GM23338 (cell line): ENCODE measurements around the gene NHS. TPM values are rescaled to one million over a fixed set of nuclear protein-coding genes. Genes with fewer than 3 reads are reported as not detected.

Source experiments
- ATAC-seq: fragments of 200-7000 bp; cut with Tn5 transposase; 3 replicates; pipeline ENCODE4 v1.9.1; 2020
- DNase-seq: peaks from one replicate; pipeline ENCODE4 v3.0.0-alpha.2; 2015; ENCODE audit warnings: low spot score
- H2AFZ ChIP-seq: fragments of 200-600 bp; sonication (generic); 2 replicates; pipeline ENCODE4 v1.8.0; 2016; ENCODE audit warnings: antibody characterized with exemption, mild to moderate bottlenecking, moderate library complexity
- H3F3A ChIP-seq: fragments of 200-600 bp; sonication (generic); replicated peaks from 2 replicates; pipeline ENCODE4 v1.8.0; 2017; ENCODE audit warnings: antibody characterized with exemption, mixed run types, low read depth
- H3K27ac ChIP-seq: fragments of 200-600 bp; sonication (generic); 2 replicates; pipeline ENCODE4 v1.6.1; 2016; ENCODE audit warnings: low read depth
- H3K27me3 ChIP-seq: fragments of 200-600 bp; sonication (generic); 2 replicates; pipeline ENCODE4 v1.8.0; 2016; ENCODE audit warnings: mild to moderate bottlenecking, mixed run types, moderate library complexity; ENCODE audit not compliant: insufficient read depth
- H3K36me3 ChIP-seq: fragments of 200-600 bp; sonication (generic); 2 replicates; pipeline ENCODE4 v1.8.0; 2016; ENCODE audit warnings: mild to moderate bottlenecking; ENCODE audit not compliant: insufficient read depth
- H3K4me1 ChIP-seq: fragments of 200-600 bp; sonication (generic); 2 replicates; pipeline ENCODE4 v1.8.0; 2016; ENCODE audit warnings: mild to moderate bottlenecking, moderate library complexity; ENCODE audit not compliant: insufficient read depth
- H3K4me2 ChIP-seq: fragments of 200-600 bp; sonication (generic); 2 replicates; pipeline ENCODE4 v1.7.1; 2017; ENCODE audit warnings: mixed run types
- H3K4me3 ChIP-seq: fragments of 200-600 bp; sonication (generic); 2 replicates; pipeline ENCODE4 v1.6.1; 2016; ENCODE audit warnings: mixed run types
- H3K79me2 ChIP-seq: fragments of 200-600 bp; sonication (generic); replicated peaks from 2 replicates; pipeline ENCODE4 v1.8.0; 2017; ENCODE audit warnings: mild to moderate bottlenecking; ENCODE audit not compliant: insufficient read depth
- H3K9me2 ChIP-seq: fragments of 200-600 bp; sonication (generic); 2 replicates; pipeline ENCODE4 v1.8.0; 2017; ENCODE audit not compliant: insufficient read depth
- H4K20me1 ChIP-seq: fragments of 200-600 bp; sonication (generic); replicated peaks from 2 replicates; pipeline ENCODE4 v1.8.0; 2017; ENCODE audit warnings: mild to moderate bottlenecking; ENCODE audit not compliant: insufficient read depth
- H3K27ac Mint-ChIP-seq: 2 replicates; pipeline ENCODE4 v1.8.0; 2020; ENCODE audit warnings: inconsistent platforms, mild to moderate bottlenecking, moderate library complexity, mixed read lengths
- H3K27me3 Mint-ChIP-seq: 3 replicates; pipeline ENCODE4 v1.8.0; 2022; ENCODE audit warnings: low read depth, mild to moderate bottlenecking, moderate library complexity, mixed read lengths, inconsistent platforms; ENCODE audit not compliant: insufficient read depth, poor library complexity
- H3K36me3 Mint-ChIP-seq: 3 replicates; pipeline ENCODE4 v1.8.0; 2021; ENCODE audit warnings: low read depth, mild to moderate bottlenecking, inconsistent platforms, moderate library complexity, mixed read lengths
- H3K4me1 Mint-ChIP-seq: 3 replicates; pipeline ENCODE4 v1.8.0; 2020; ENCODE audit warnings: mild to moderate bottlenecking, inconsistent platforms, mixed read lengths
- H3K4me3 Mint-ChIP-seq: 3 replicates; pipeline ENCODE4 v1.8.0; 2021; ENCODE audit warnings: moderate library complexity, mild to moderate bottlenecking, inconsistent platforms, mixed read lengths
- H3K9me3 Mint-ChIP-seq: 3 replicates; pipeline ENCODE4 v1.8.0; 2020; ENCODE audit warnings: moderate library complexity, mild to moderate bottlenecking, inconsistent platforms, mixed read lengths
- CREB1 ChIP-seq: fragments of 250-450 bp; sonication (Bioruptor Pico); IDR thresholded peaks from 2 replicates; pipeline ENCODE4 v1.5.0; 2020; ENCODE audit warnings: low read depth, mild to moderate bottlenecking, moderate library complexity
- CTCF ChIP-seq, 2 experiments: fragments of 200-600 bp in 1 of 2; sonication (generic) in 1 of 2; conservative IDR thresholded peaks; 2 replicates each; pipeline versions ENCODE4 v1.5.1 to v1.6.1; 2016 to 2017; ENCODE audit warnings: antibody characterized with exemption in 2 of 2, low read depth in 2 of 2, mild to moderate bottlenecking in 2 of 2, moderate library complexity in 1 of 2
- EZH2 ChIP-seq: fragments of 200-600 bp; sonication (generic); IDR thresholded peaks from one replicate; pipeline ENCODE4 v1.8.0; 2017; ENCODE audit warnings: antibody characterized with exemption, mild to moderate bottlenecking, low read depth; ENCODE audit not compliant: unreplicated experiment
- EZH2phosphoT487 ChIP-seq: fragments of 200-600 bp; sonication (generic); IDR thresholded peaks from one replicate; pipeline ENCODE4 v1.8.1; 2018; ENCODE audit warnings: antibody characterized with exemption; ENCODE audit not compliant: unreplicated experiment
- JUNB ChIP-seq: IDR thresholded peaks from one replicate; pipeline ENCODE4 v1.6.1; 2016; ENCODE audit warnings: antibody characterized with exemption; ENCODE audit not compliant: unreplicated experiment
- NANOG ChIP-seq: IDR thresholded peaks from 2 replicates; pipeline ENCODE4 v1.6.1; 2016; ENCODE audit warnings: antibody characterized with exemption, borderline replicate concordance
- POLR2AphosphoS5 ChIP-seq: IDR thresholded peaks from 2 replicates; pipeline ENCODE4 v1.6.1; 2016; ENCODE audit warnings: antibody characterized with exemption, low read depth
- STAT1 ChIP-seq: IDR thresholded peaks from one replicate; pipeline ENCODE4 v1.6.1; 2016; ENCODE audit warnings: antibody characterized with exemption; ENCODE audit not compliant: unreplicated experiment
- ZNF114 ChIP-seq: fragments of 250-450 bp; sonication (Bioruptor Pico); IDR thresholded peaks from 2 replicates; pipeline ENCODE4 v1.5.0; 2020; ENCODE audit warnings: mild to moderate bottlenecking, moderate library complexity
- ZNF331 ChIP-seq: fragments of 250-450 bp; sonication (Bioruptor Pico); IDR thresholded peaks from 2 replicates; pipeline ENCODE4 v1.5.0; 2020; ENCODE audit warnings: low read depth, mild to moderate bottlenecking, moderate library complexity
- polyA plus RNA-seq: library from polyadenylated mRNA; unstranded; fragments of >200 nt; fragmentation: Nextera tagmentation; extraction: Ambion mirVana; gene quantifications from 2 replicates; pipeline ENCODE4 v1.2.1, GENCODE V29; 2016
- total RNA-seq: library from RNA; depleted of rRNA; stranded (reverse); fragments of >200 nt; shearing (Covaris generic); gene quantifications from 2 replicates; pipeline ENCODE4 v1.2.3, GENCODE V29; 2014
- TF ChIP-seq, protein P1 (sequence below): fragments of 250-450 bp; sonication (Bioruptor Pico); IDR thresholded peaks from 2 replicates; pipeline ENCODE4 v1.5.0; 2020; ENCODE audit warnings: mild to moderate bottlenecking, moderate library complexity
- TF ChIP-seq, protein P2 (sequence below): IDR thresholded peaks from 2 replicates; pipeline ENCODE4 v1.6.1; 2016; ENCODE audit warnings: antibody characterized with exemption
- TF ChIP-seq, protein P3 (sequence below): IDR thresholded peaks from one replicate; pipeline ENCODE4 v1.6.1; 2018; ENCODE audit warnings: antibody characterized with exemption; ENCODE audit not compliant: unreplicated experiment

Gene NHS
- total and polyA plus RNA-seq, 2 experiments from 2014 or later = 1.8 to 8.2 TPM

- TF ChIP-seq, protein P1, sequence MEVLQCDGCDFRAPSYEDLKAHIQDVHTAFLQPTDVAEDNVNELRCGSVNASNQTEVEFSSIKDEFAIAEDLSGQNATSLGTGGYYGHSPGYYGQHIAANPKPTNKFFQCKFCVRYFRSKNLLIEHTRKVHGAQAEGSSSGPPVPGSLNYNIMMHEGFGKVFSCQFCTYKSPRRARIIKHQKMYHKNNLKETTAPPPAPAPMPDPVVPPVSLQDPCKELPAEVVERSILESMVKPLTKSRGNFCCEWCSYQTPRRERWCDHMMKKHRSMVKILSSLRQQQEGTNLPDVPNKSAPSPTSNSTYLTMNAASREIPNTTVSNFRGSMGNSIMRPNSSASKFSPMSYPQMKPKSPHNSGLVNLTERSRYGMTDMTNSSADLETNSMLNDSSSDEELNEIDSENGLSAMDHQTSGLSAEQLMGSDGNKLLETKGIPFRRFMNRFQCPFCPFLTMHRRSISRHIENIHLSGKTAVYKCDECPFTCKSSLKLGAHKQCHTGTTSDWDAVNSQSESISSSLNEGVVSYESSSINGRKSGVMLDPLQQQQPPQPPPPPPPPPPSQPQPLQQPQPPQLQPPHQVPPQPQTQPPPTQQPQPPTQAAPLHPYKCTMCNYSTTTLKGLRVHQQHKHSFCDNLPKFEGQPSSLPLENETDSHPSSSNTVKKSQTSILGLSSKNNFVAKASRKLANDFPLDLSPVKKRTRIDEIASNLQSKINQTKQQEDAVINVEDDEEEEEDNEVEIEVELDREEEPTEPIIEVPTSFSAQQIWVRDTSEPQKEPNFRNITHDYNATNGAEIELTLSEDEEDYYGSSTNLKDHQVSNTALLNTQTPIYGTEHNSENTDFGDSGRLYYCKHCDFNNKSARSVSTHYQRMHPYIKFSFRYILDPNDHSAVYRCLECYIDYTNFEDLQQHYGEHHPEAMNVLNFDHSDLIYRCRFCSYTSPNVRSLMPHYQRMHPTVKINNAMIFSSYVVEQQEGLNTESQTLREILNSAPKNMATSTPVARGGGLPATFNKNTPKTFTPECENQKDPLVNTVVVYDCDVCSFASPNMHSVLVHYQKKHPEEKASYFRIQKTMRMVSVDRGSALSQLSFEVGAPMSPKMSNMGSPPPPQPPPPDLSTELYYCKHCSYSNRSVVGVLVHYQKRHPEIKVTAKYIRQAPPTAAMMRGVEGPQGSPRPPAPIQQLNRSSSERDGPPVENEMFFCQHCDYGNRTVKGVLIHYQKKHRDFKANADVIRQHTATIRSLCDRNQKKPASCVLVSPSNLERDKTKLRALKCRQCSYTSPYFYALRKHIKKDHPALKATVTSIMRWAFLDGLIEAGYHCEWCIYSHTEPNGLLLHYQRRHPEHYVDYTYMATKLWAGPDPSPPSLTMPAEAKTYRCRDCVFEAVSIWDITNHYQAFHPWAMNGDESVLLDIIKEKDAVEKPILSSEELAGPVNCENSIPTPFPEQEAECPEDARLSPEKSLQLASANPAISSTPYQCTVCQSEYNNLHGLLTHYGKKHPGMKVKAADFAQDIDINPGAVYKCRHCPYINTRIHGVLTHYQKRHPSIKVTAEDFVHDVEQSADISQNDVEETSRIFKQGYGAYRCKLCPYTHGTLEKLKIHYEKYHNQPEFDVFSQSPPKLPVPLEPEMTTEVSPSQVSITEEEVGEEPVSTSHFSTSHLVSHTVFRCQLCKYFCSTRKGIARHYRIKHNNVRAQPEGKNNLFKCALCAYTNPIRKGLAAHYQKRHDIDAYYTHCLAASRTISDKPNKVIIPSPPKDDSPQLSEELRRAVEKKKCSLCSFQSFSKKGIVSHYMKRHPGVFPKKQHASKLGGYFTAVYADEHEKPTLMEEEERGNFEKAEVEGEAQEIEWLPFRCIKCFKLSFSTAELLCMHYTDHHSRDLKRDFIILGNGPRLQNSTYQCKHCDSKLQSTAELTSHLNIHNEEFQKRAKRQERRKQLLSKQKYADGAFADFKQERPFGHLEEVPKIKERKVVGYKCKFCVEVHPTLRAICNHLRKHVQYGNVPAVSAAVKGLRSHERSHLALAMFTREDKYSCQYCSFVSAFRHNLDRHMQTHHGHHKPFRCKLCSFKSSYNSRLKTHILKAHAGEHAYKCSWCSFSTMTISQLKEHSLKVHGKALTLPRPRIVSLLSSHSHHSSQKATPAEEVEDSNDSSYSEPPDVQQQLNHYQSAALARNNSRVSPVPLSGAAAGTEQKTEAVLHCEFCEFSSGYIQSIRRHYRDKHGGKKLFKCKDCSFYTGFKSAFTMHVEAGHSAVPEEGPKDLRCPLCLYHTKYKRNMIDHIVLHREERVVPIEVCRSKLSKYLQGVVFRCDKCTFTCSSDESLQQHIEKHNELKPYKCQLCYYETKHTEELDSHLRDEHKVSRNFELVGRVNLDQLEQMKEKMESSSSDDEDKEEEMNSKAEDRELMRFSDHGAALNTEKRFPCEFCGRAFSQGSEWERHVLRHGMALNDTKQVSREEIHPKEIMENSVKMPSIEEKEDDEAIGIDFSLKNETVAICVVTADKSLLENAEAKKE = no peak
- no peak for TF ChIP-seq STAT1
Measured at GRCh38 chrX:17697191-17697590, 322.2 kb downstream of the NHS start (continued).

- no peaks in the 10 kb centered on the region for H3K36me3 Mint-ChIP-seq
- Histone ChIP-seq H3K36me3 (no peaks in the 10 kb centered on the region), H3K79me2 (no peaks in the 10 kb centered on the region), H3K4me2 (no peak overlapping the region), H3K27me3 (no peaks in the 10 kb centered on the region), H4K20me1 (no peaks in the 10 kb centered on the region), H3F3A (no peaks in the 10 kb centered on the region), H2AFZ (no peak overlapping the region), H3K9me2 (no peaks in the 10 kb centered on the region), H3K27ac (no peak overlapping the region), H3K4me3 (no peak overlapping the region), H3K4me1 (no peaks in the 10 kb centered on the region)
- DNase-seq = no peak
- no peak overlapping the region for H3K27ac Mint-ChIP-seq
- H3K9me3 Mint-ChIP-seq = no peaks in the 10 kb centered on the region
- ATAC-seq = no peak
- no peaks in the 10 kb centered on the region for H3K4me1 Mint-ChIP-seq
- no peaks in the 10 kb centered on the region for H3K27me3 Mint-ChIP-seq
- H3K4me3 Mint-ChIP-seq = no peak overlapping the region
- no peak for TF ChIP-seq CTCF (conservative IDR thresholded peaks at IDR 0.05; ENCODE audit: low read depth in 2 of 2)
- no peak for TF ChIP-seq NANOG
- no peak for TF ChIP-seq EZH2
- TF ChIP-seq ZNF114 (CRISPR knock-in tag) = no peak
- TF ChIP-seq, protein P2, sequence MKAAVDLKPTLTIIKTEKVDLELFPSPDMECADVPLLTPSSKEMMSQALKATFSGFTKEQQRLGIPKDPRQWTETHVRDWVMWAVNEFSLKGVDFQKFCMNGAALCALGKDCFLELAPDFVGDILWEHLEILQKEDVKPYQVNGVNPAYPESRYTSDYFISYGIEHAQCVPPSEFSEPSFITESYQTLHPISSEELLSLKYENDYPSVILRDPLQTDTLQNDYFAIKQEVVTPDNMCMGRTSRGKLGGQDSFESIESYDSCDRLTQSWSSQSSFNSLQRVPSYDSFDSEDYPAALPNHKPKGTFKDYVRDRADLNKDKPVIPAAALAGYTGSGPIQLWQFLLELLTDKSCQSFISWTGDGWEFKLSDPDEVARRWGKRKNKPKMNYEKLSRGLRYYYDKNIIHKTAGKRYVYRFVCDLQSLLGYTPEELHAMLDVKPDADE = no peak
- TF ChIP-seq JUNB = no peak
- TF ChIP-seq, protein P3, sequence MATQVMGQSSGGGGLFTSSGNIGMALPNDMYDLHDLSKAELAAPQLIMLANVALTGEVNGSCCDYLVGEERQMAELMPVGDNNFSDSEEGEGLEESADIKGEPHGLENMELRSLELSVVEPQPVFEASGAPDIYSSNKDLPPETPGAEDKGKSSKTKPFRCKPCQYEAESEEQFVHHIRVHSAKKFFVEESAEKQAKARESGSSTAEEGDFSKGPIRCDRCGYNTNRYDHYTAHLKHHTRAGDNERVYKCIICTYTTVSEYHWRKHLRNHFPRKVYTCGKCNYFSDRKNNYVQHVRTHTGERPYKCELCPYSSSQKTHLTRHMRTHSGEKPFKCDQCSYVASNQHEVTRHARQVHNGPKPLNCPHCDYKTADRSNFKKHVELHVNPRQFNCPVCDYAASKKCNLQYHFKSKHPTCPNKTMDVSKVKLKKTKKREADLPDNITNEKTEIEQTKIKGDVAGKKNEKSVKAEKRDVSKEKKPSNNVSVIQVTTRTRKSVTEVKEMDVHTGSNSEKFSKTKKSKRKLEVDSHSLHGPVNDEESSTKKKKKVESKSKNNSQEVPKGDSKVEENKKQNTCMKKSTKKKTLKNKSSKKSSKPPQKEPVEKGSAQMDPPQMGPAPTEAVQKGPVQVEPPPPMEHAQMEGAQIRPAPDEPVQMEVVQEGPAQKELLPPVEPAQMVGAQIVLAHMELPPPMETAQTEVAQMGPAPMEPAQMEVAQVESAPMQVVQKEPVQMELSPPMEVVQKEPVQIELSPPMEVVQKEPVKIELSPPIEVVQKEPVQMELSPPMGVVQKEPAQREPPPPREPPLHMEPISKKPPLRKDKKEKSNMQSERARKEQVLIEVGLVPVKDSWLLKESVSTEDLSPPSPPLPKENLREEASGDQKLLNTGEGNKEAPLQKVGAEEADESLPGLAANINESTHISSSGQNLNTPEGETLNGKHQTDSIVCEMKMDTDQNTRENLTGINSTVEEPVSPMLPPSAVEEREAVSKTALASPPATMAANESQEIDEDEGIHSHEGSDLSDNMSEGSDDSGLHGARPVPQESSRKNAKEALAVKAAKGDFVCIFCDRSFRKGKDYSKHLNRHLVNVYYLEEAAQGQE = no peak
- TF ChIP-seq CREB1 = no peak
- no peak for TF ChIP-seq EZH2phosphoT487
- TF ChIP-seq STAT1 = no peak
- no peak for TF ChIP-seq ZNF331 (CRISPR knock-in tag)
- TF ChIP-seq POLR2AphosphoS5 = no peak
Measured at GRCh38 chrX:17700976-17701375, 326.0 kb downstream of the NHS start.
